Measurements from ENCODE around the gene NSUN4.

Gene NSUN4

DNA sequence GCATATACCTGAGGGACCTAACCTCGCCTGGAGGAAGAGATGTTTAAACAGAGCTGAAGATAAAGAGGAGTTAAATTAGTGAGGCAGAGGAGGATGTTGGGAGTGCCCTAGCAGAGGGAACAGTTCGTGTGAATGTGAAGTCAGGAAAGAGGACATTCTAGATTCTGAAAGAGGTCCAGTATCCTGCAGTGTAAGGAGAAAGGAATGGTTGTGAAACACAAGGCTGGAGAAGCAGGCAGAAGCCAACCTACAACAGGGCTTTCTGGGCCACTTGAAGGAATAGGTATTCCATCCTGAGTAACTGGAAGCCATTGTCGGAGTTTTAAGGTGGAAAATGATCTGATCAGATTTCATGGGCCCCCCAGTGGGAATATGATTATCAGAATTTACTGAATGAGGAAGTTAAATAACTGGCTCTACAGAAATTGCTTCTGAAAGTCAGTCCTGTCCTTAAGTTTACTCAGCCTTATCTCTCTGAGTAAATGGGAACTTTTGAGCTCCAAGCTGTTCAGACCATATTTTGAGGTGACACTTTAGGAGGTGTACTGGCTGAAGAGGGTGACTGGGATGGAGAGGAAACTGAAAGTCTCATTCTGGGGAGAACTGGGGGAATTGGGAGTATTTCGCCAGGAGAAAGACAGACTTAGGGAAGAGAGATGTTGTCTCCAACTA lies 29.1 kb downstream of the NSUN4 start:
- no peak for DNase-seq

DNA sequence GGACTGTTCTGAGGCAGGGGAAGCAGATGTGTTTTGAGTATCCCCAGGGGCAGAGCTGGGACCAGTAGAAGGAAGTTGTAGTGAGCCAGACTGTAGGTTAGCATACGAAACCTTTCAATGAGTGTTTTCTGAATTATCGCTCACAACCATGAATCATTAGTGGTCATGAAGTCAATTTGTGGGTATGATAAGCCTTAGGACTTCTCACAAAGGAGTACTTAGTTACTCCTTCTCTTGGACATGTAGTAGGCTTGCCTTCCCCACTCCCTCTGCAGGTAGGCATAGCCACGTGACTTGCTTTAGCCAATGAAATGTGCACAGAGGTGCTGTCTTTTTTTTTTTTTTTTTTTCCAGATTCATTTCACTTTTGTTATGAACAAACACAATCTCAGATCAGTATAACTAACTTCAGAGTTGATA lies 29.6 kb downstream of the NSUN4 start:
- DNase-seq, result no peak

DNA sequence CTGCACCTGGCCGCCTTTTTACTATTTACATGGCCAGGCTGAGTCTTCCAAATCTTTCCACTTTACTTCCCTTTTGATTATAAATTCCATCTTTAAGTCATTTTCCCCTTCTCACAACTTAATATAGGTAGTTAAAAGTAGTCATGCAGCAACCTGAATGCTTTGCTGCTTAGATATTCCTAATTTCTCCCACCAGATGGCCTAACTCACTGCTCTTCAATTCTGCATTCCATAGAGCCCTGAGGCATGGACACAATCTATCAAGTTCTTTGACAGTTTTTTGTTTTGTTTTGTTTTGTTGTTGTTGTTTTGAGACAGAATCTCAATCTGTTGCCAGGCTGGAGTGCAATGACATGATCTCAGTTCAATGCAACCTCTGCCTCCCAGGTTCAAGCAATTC lies 31.8 kb downstream of the NSUN4 start:
- no peak for DNase-seq

DNA sequence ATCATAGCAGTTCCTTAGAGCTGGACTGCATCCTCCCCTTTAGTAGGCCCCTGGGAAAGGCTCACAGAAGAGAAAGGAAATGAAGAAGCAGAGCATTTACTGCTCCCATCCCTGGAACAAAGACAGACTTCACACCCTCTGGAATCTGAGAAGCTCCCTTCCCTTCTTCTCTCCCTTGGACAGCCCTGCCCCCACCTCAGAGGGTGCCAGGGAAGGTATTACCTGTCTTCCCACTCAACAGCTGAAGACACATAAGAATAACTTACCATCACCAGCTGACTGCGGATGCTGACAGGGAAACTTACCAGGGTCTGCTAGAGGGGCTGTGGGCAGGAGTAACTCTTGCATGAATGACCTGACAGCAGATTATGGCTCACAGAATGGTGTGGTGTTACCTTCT lies 39.4 kb downstream of the NSUN4 start:
- no peak for DNase-seq

DNA sequence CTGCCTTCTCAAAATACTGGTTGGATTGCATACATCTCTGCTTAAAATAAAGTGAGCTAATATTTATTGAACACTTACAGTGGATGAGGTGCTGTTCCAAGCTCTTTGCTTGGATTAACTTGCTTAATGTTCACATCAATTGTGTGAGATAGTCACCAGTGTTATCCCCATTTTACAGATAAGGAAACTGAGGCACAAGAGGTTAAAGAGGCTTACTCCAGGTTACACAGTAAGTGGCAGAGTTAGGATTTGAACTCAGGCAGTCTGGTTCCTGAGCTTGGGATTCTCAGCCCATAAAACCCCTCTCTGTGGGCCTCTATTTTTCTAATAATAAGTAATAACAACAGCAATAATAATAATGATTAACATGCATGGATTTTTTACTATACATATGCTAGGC lies 39.9 kb downstream of the NSUN4 start:
- DNase-seq, result no peak

DNA sequence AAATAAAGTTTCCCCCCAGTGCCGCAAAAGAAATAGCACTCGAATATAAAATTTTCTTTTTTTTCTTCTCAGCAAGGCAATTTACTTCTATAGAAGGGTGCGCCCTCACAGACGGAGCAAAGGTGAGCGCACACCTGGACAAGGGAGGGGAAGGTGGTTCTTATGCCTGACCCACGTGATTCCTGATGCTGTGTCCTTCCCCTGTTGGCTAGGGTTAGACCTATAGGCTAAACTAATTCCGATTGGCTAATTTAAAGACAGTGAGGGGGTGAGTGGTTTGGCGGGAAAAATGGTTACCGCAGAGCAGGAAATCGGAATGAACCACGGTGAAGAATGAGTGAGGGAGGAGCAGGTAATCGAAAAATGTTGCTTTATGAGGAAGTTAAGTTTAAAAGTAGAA lies 52.9 kb downstream of the NSUN4 start:
- no peak for DNase-seq

DNA sequence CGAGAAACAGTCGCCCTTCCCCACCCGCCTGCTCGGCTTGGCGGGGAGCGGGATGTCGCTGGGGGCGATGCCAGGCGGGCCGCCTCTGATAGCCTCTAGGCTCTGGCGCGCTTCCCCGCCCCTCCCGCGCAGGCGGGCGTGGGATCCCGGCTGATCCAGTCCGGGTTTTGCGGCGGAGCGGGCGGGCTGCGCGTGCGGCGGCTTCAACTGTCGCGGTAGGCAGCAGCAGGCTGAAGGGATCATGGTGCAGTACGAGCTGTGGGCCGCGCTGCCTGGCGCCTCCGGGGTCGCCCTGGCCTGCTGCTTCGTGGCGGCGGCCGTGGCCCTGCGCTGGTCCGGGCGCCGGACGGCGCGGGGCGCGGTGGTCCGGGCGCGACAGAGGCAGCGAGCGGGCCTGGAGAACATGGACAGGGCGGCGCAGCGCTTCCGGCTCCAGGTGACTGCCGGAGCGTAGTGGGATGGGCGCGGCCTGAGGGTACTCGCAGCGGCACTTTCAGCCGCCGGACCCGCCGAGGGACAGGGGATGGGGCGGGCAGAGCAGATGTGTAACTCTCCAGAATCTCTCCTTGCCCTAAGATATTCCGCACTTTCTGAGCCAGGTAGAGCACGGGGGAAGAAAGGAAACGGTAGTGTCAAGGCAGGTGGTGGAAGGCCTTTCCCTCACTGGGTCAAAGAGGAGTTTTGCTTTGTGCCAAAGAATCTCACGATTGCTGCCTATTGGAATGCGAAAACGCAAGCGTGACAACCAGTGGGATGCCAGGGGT lies 53.7 kb downstream of the NSUN4 start, which contains the start of gene FAAH:
FAAH (plus strand) TSS at position 210 of the 764 bp plus-strand sequence; CDS start at position 242, 32 bp downstream.
- no peak for DNase-seq

DNA sequence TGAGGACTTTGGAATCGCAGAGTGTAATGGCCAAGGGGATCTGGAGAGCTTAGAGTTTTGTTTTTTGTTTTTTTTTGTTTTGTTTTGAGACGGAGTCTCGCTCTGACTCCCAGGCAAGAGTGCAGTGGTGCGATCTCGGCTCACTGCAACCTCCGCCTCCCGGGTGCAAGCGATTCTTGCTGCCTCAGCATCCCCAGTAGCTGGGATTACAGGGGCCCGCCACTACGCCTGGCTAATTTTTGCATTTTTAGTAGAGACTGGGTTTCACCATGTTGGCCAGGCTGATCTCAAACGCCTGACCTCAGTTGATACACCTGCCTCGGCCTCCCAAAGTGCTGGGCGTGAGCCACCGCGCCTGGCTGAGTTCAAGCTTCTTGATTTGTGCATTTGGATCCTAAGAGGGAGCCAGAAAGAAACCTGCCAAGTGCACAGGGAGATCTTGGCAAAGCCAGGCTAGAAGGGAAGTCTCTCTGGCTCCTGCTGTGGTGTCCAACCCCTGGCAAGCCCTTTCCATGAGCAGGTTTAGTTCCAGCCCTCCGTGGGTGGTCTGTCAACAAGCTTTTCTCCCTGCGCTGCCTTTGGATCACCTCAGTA lies 54.4 kb downstream of the NSUN4 start:
- no peak for DNase-seq

DNA sequence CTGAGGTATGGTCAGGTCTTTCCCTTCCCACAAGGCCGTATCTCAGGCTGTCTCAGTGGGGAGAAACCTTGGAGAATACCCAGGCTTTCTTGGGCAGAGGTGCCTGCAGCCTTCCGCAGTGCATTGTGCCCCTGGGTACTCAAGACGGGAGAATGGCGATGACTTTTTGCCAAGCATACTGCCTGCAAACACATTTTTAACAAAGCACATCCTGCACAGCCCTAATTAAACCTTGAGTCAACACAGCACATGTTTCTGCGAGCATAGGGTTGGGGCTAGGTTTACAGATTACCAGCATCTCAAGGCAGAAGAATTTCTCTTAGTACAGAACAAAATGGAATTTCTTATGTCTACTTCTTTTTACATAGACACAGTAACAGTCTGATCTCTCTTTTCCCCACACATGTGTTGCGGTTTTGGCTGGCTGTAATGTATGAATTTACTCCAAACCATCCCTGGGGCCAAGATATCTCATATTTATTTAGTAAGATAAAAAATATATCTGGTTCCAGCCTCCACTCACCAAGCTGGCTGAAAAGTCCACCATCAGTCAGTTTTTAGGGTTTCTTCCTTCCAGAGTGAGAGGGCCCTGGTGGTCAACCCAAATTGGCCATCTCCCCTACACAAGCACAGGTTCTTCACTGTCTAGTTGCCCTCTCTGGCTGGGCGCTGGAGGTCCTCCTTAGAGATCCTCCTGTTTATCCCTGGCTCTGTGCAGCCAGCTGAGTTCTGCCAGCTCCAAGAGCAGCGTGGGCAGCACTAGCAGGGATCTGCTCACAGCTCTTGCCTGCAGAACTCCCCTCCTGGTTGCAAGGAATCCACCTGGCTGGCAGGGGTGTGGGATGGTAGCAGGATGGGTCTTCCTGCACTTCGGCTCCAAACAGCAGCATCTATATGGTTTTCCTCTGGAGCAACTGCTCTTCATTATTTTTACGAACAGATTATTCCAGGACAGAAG lies 56.1 kb downstream of the NSUN4 start:
- no peak for DNase-seq

DNA sequence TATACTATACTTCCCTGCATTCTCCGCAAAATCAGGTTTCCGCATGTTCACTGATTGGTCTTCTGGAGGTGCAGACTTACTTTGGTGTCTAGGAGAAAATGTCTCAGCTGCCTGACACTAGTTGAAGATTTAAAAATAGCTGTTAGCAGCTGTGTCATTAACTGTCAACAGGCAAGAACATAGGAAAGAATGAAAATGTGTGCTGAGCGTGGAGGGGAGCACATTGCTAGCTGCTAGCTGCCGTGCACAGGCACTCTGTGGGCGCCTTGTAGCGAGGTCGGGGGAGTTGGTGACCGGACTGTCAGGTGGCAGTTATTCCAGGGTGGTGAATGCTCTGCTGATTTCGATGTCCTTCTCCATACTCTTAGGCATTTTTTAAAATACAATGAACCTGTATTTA lies 58.7 kb downstream of the NSUN4 start:
- no peak for DNase-seq

DNA sequence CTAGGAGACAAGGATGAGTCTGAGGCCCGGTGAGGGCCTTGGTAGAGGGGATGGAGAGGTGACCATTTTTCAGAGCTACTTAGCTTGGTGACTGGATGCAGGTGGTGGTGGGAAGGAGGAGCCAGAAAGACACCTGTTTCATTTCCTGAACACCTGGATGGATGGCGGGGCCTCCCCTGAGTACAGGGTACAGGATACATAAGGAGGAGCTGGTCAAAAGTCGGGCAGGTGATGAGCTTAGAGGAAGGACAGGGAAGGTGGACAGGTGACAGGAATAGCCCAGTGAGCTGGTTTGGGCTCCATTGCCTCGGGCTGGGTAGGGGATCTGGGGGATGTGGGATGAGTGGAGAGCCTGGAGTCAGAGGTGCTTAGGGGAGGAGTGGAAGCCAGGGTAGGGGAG lies 59.8 kb downstream of the NSUN4 start:
- no peak for DNase-seq

DNA sequence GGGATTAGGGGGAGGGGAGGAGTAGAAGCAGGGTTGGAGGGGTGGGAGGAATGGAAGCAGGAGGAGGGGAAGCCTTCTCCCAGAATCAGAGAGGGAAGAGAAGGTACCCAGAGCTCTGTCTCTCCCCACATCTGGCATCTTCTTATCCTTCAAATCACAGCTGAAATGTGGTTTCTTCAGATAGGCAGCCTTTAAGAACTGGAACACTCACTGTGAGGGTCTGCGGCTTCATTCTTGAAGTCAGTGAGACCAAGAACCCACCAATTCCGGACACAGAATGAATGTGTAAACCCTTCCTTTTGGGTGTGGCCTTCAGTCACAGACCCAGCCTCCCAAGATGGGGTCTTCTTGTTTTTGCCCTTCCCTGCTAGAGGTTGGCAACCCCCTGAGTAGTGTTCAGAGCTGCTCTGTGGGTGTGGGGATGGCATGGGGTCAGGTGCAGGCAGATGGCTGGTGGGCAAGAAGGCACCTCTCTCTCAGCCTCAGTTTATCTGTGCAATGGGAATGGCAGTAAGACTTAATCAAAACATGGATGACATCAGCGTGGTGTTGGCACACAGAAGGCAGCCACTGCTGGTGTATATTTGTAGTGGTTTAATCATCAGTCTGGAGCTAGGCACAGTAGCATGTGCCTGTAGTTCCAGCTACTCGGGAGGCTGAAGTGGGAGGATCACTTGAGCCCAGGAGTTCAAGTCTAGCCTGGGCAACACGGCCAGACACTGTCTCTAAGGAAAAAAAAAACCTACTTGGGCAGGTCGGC lies 60.7 kb downstream of the NSUN4 start:
- DNase-seq, result no peak

DNA sequence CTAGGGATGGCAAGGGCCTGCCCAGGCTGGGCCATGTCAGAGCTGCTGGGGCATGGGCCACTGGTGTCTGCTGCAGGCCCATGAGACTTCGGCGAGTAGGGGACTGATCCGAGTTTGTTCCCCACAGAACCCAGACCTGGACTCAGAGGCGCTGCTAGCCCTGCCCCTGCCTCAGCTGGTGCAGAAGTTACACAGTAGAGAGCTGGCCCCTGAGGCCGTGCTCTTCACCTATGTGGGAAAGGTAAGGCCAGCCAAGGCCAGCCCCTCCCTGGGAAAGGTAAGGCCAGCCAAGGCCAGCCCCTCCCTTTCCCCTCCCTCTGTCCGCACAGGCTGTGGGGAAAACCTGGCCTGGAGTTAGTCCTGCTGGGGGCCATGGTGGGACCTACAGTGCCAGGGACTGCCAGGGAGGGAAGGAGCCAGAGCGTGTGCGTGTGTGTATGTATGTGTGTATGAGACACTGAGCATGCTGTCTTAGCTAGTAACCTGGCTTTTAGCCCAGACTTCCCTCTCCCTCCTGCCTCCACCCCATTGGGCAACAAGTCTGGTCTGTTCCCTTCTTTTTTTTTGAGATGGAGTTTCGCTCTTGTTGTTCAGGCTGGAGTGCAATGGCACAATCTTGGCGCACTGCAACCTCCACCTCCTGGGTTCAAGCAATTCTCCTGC lies 61.5 kb downstream of the NSUN4 start:
- peak; percentile 58 for DNase-seq

DNA sequence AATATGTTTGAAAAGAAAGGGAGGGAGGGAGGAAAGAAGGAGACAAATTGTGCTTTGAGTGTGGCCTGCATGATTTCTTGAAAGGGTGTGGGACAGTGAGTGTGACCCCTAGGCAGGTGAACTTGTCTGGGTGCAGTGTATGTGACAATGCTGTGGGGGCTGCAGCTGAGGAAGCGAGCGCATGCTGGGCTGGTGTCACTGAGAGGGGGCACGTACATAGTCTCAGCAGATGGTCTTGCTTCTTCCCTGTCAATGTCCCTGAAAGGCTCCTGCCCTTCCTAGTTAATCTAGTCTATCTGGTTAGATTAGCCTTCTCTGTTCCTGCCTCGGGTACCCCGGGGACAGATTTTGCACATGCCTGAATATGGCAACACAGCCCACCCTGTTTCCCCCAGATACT lies 63.3 kb downstream of the NSUN4 start:
- DNase-seq, result no peak

DNA sequence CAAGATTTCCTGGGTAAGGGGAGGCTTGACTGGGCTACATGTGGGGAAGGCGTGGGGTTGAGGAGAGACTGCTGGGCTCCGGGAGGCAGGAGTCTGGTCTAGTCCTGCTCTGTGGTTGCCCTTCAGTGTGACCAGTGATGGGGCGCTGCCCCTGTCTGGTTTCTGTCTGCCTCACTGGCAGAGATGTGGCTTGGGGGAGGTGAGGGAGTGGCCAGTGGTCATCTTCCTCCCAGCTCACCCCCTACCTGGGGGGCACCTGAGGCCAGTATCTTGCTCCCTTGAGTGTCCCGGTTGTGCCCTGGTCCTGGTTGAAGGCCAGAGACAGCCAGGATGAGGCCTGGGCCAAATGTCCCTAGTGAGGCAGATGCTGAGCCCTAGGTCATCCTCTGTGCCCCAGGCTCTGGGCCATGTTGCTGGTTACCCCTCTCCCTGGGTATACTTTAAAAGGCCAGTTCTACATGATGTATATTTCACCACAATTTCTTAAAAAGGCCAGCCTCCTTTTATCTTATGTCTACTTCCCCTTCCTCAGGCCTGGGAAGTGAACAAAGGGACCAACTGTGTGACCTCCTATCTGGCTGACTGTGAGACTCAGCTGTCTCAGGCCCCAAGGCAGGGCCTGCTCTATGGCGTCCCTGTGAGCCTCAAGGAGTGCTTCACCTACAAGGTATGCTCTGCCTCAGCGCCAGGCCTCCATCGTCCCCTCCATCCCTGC lies 64.0 kb downstream of the NSUN4 start:
- DNase-seq, result no peak

DNA sequence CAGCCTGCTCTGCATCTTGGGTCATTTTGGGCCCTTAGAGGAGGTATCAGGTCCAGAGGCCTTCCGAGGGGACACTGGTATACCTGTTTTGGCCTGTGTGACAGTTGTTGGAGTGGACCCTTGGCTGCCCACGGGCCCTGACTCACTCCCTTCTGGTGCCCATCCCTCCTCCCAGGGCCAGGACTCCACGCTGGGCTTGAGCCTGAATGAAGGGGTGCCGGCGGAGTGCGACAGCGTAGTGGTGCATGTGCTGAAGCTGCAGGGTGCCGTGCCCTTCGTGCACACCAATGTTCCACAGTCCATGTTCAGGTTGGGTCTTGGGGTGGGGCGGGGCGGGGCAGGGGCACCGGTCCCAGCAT lies 64.6 kb downstream of the NSUN4 start:
- no peak for DNase-seq

DNA sequence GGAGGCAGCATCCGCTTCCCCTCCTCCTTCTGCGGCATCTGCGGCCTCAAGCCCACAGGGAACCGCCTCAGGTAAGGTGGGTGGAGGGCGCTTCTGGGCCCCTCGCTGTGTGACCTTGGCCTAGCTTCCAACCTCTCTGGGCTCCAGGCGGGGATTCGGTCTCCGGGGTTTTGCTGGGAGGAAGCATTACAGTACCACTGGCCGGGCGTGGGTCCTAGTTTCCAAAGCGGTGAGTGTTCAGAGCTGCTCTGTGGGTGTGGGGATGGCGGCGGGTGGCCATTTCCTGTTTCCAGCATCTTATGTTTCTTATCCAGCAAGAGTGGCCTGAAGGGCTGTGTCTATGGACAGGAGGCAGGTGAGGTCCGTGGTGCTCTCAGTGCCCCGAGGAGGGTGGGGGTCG lies 65.1 kb downstream of the NSUN4 start:
- DNase-seq, result no peak

DNA sequence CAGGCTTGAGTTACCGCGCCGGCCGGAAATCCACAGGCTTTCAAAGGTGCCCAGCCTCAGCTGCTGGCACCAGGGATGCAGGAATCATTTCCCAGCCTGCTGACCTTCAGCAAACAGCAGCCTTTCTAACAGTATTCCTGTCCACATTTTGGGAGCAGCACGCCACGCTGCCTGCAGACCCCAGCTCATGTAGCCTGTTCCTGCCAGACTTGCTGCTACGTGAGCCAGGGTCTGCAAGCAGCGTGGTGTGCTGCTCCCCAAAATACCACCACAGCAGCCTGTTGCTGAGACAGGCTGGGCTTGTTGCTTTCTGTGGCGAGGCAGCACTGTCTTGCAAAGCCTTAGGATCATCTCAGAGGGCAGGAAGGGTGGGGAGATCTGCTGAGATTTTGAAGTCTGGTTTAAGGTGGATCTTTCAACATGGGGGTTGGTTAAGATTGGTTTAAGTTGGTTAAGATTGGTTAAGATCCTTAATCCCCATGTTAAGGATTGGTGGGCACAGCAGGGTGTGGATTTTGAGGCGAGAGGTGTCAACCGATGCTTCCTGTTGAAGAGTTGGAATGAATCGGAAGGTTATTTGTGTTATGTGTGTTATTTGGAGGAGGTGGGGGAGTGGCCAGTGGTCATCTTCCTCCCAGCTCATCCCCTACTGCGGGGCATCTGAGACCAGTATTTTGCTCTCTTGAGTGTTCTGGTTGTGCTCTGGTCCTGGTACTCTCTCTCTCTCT lies 66.4 kb downstream of the NSUN4 start:
- no peak for DNase-seq

DNA sequence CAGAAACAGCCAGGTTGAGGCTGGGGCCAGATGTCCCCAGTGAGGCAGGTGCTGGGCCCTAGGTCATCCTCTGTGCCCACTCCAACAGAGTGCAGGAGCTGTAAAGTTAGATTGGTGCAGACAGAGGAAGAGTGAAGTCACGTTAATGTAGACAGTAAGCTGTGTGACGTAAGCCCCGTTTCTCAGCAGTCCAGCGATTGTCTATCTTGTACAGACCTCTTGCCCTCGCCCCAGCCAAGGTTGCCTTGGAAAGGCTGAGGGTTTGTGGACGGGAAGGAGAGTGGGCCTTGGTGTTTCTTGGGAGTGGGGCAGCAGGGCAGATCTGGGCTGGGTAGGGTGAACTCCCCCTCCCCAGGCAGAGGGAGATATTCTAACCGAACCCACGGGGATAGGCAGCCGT lies 67.0 kb downstream of the NSUN4 start:
- DNase-seq, result no peak

DNA sequence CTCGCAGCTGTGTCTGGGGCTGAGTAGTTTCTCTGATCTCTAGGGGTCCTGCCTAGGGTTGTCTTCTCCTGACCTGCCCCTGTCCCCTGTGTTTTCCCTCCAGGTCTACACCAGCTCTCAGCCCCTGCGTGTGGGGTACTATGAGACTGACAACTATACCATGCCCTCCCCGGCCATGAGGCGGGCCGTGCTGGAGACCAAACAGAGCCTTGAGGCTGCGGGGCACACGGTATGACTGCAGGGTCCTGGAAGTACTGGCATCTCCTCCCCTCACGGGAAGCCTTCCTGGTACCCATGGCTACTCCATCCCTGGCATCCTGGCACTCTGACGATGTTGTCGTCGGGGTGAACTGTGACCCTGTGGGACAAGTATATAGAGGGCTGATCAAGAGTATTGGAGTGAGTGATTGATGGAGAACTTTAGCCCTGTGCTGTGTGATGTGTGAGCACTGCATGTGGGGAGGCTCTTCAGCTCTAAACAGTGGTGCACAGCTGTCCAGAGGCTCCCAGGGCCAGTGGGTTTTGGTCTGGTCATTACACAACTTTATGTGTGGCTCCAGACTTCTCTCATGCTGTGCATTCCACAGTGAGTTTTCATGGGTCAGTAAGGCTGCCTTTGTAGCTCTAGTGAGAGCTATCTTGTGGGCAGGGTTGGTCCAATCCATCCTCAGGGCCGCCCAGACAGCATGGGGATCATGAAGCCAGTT lies 67.9 kb downstream of the NSUN4 start:
- DNase-seq, result no peak
